Endothelial cell of umbilical vein (primary cell): ENCODE measurements around the gene TRIM10. TPM values are rescaled to one million over a fixed set of nuclear protein-coding genes. Genes with fewer than 3 reads are reported as not detected.

ENCODE experiments used
- BruUV-seq: library from RNA; stranded (reverse); fragments of 400-500 nt; replicated peaks from 2 replicates; lab custom pipeline; 2021; lab: Mats Ljungman, UMichigan
- CTCF ChIA-PET: fragments of 300-600, 350-600 bp; sonication (Branson Sonifier 250); formaldehyde crosslinking; loops from one replicate; lab custom pipeline; 2021; ENCODE audit warnings: antibody characterized with exemption, inconsistent platforms; lab: Charles Lee
- POLR2A ChIA-PET: fragments of 300-600, 350-600 bp; sonication (Branson Sonifier 250); formaldehyde crosslinking; loops from one replicate; lab custom pipeline; 2021; ENCODE audit warnings: antibody characterized with exemption, inconsistent platforms; lab: Charles Lee
- DNase-seq: peaks from one replicate; pipeline ENCODE4 v3.0.0-alpha.2; 2011; ENCODE audit warnings: low read depth, low spot score
- FAIRE-seq: peaks from 2 replicates; lab custom pipeline; 2011; peaks lifted over from hg19 to GRCh38; lab: Jason Lieb, UNC
- H2AFZ ChIP-seq: 2 replicates; pipeline ENCODE4 v1.6.0; 2012; ENCODE audit warnings: low read depth, low read length, control low read depth, inconsistent platforms
- H3K27ac ChIP-seq: 2 replicates; pipeline ENCODE4 v1.5.1; 2011; ENCODE audit warnings: low read depth, mild to moderate bottlenecking, control low read depth, low read length, moderate library complexity; ENCODE audit not compliant: insufficient read depth
- H3K27me3 ChIP-seq, 2 experiments: 2 replicates each; pipeline versions ENCODE4 v1.6.0 to v1.6.1; 2011; ENCODE audit warnings: low read length in 2 of 2, mixed read lengths in 1 of 2; ENCODE audit not compliant: control insufficient read depth in 2 of 2, insufficient read depth in 2 of 2
- H3K36me3 ChIP-seq, 2 experiments: 2 replicates in 1 of 2; 3 replicates in 1 of 2; pipeline ENCODE4 v1.5.1; 2011; ENCODE audit warnings: low read length in 2 of 2, mild to moderate bottlenecking in 1 of 2, moderate library complexity in 1 of 2; ENCODE audit not compliant: control insufficient read depth in 2 of 2, insufficient read depth in 2 of 2; ENCODE audit errors: extremely low read depth in 1 of 2
- H3K4me1 ChIP-seq: 3 replicates; pipeline ENCODE4 v1.5.1; 2011; ENCODE audit warnings: mild to moderate bottlenecking, low read length; ENCODE audit not compliant: control insufficient read depth, insufficient read depth; ENCODE audit errors: extremely low read depth
- H3K4me2 ChIP-seq: 2 replicates; pipeline ENCODE4 v1.6.1; 2011; ENCODE audit warnings: low read length, control low read depth, mixed read lengths; ENCODE audit not compliant: insufficient read depth
- H3K4me3 ChIP-seq, 3 experiments: fragments of 200-600 bp in 1 of 3; sonication (generic), shearing (Covaris generic) in 1 of 3; replicated peaks in 1 of 3; 2 replicates each; pipeline ENCODE4 v1.5.1; 2011 to 2016; ENCODE audit warnings: control low read depth in 3 of 3, low read length in 3 of 3, mild to moderate bottlenecking in 2 of 3, inconsistent platforms in 1 of 3, low read depth in 1 of 3, moderate library complexity in 1 of 3; ENCODE audit not compliant: insufficient read depth in 1 of 3
- H3K79me2 ChIP-seq: 2 replicates; pipeline ENCODE4 v1.6.0; 2012; ENCODE audit warnings: low read length, inconsistent platforms; ENCODE audit not compliant: control insufficient read depth, insufficient read depth
- H3K9ac ChIP-seq: replicated peaks from 2 replicates; pipeline ENCODE3; 2011; ENCODE audit warnings: low read length, control low read depth; ENCODE audit not compliant: insufficient read depth; ENCODE audit errors: extremely low read depth
- H3K9me1 ChIP-seq: replicated peaks from 3 replicates; pipeline ENCODE4 v1.6.0; 2011; ENCODE audit warnings: mild to moderate bottlenecking, low read length; ENCODE audit not compliant: control insufficient read depth, insufficient read depth; ENCODE audit errors: extremely low read depth
- H3K9me3 ChIP-seq: replicated peaks from 2 replicates; pipeline ENCODE4 v1.5.1; 2012; ENCODE audit warnings: low read length, inconsistent platforms; ENCODE audit not compliant: control insufficient read depth, insufficient read depth
- H4K20me1 ChIP-seq: replicated peaks from 2 replicates; pipeline ENCODE3; 2011; ENCODE audit warnings: mild to moderate bottlenecking, low read length; ENCODE audit not compliant: control insufficient read depth, insufficient read depth; ENCODE audit errors: extremely low read depth
- CTCF ChIP-seq, 2 donors: IDR thresholded peaks; 1 replicate in 1 of 2; 2 replicates in 1 of 2; pipeline ENCODE4 v1.5.1; 2011; ENCODE audit warnings: low read length in 2 of 2, mild to moderate bottlenecking in 2 of 2, moderate library complexity in 2 of 2, control low read depth in 1 of 2, inconsistent platforms in 1 of 2, low read depth in 1 of 2; ENCODE audit not compliant: insufficient read depth in 1 of 2; ENCODE audit errors: extremely low read depth in 1 of 2
- EZH2 ChIP-seq: IDR thresholded peaks from 2 replicates; pipeline ENCODE4 v1.6.1; 2012; ENCODE audit warnings: borderline replicate concordance, low read depth, mild to moderate bottlenecking, moderate library complexity, low read length, inconsistent platforms; ENCODE audit not compliant: severe bottlenecking
- FOS ChIP-seq: IDR thresholded peaks from 2 replicates; pipeline ENCODE4 v1.6.1; 2011; ENCODE audit warnings: mild to moderate bottlenecking, low read length, moderate library complexity, borderline replicate concordance; ENCODE audit not compliant: insufficient read depth
- GATA2 ChIP-seq: IDR thresholded peaks from 2 replicates; pipeline ENCODE4 v1.7.0; 2011; ENCODE audit warnings: low read depth, mild to moderate bottlenecking, moderate library complexity, mixed read lengths, low read length; ENCODE audit not compliant: insufficient read length, insufficient read depth
- JUN ChIP-seq: IDR thresholded peaks from 2 replicates; pipeline ENCODE4 v1.6.1; 2011; ENCODE audit warnings: borderline replicate concordance, low read depth; ENCODE audit not compliant: insufficient read length, insufficient read depth
- MAX ChIP-seq: IDR thresholded peaks from 2 replicates; pipeline ENCODE4 v1.6.1; 2011; ENCODE audit not compliant: insufficient read depth, insufficient read length
- MYC ChIP-seq: IDR thresholded peaks from one replicate; pipeline ENCODE4 v1.6.1; 2011; ENCODE audit warnings: mild to moderate bottlenecking, low read depth, low read length
- POLR2A ChIP-seq: IDR thresholded peaks from 2 replicates; pipeline ENCODE4 v1.6.1; 2012; ENCODE audit warnings: low read depth, mild to moderate bottlenecking, control low read depth, low read length
- POLR2AphosphoS5 ChIP-seq: IDR thresholded peaks from 2 replicates; pipeline ENCODE4 v1.6.1; 2012; ENCODE audit warnings: low read depth, mild to moderate bottlenecking, control low read depth, low read length, moderate library complexity; ENCODE audit not compliant: insufficient read depth
- dilution Hi-C: fragments of 300-500 bp; cut with MboI; formaldehyde crosslinking; loops from one replicate; pipeline ENCODE4 v1.15.0; 2019; ENCODE audit warnings: low sequenced_read_pairs; ENCODE audit not compliant: extremely low pct_ligation_motif_present
- intact Hi-C: fragments of 100-400 bp; cut with micrococcal nuclease; formaldehyde crosslinking; loops from one replicate; pipeline ENCODE4 v1.10.0; 2022
- polyA plus RNA-seq, 4 experiments: library from polyadenylated mRNA; depleted of rRNA in 3 of 4; stranded (reverse) in 3 of 4; unstranded in 1 of 4; fragments of >200 nt; gene quantifications; 2 replicates each; pipeline versions ENCODE4 v1.2.1 to v1.2.3, GENCODE V29; 2011 to 2012; ENCODE audit warnings: missing spikeins in 1 of 4
- total RNA-seq: library from RNA; stranded (reverse); gene quantifications from 2 replicates; pipeline ENCODE4 v1.2.3, GENCODE V29; 2021

TRIM10 gene
- total and polyA plus RNA-seq, 2 donors (not counting 3 experiments of a cell fraction or from before 2014, with no cell fraction given): not detected

- DNase-seq: no peak
- Histone ChIP-seq H3K9ac (no peak overlapping the region), H3K4me3 (no peak overlapping the region), H3K36me3 (no peaks in the 10 kb centered on the region), H3K4me2 (no peak overlapping the region), H3K79me2 (no peaks in the 10 kb centered on the region), H3K27me3 (peaks cover 18 to 39% of the 10 kb centered on the region in 2 experiments), H3K27ac (no peak overlapping the region), H3K9me1 (no peaks in the 10 kb centered on the region), H3K4me1 (no peaks in the 10 kb centered on the region), H2AFZ (no peak overlapping the region), H3K9me3 (no peaks in the 10 kb centered on the region), H4K20me1 (no peaks in the 10 kb centered on the region)
- no TSS peak for BruUV-seq
- dilution Hi-C loops (no loop called here), intact Hi-C loops (no loop called here)
- ChIA-PET CTCF (no interaction called here), POLR2A (no interaction called here)
- no peak for FAIRE-seq
- TF ChIP-seq EZH2: no peak
- TF ChIP-seq MAX: no peak
- no peak for TF ChIP-seq FOS
- TF ChIP-seq POLR2AphosphoS5: no peak
- no peak for TF ChIP-seq GATA2
- TF ChIP-seq CTCF (IDR thresholded peaks at IDR 0.05; ENCODE audit: extremely low read depth in 1 of 2, insufficient read depth in 1 of 2, low read depth in 1 of 2, low read length in 2 of 2): no peak
- no peak for TF ChIP-seq MYC
- no peak for TF ChIP-seq POLR2A
- no peak for TF ChIP-seq JUN
Measured at GRCh38 chr6:30145818-30146217, 15.2 kb downstream of the TRIM10 start.
